Tibial nerve (tissue), 3 donors: Measurements from ENCODE around the gene CD83.

ENCODE experiments used
- POLR2A ChIP-seq, 2 donors: fragments of 450-650 bp; IDR thresholded peaks; one replicate each; pipeline ENCODE4 v1.6.1; 2017; ENCODE audit warnings: antibody characterized with exemption in 2 of 2, mild to moderate bottlenecking in 2 of 2, moderate library complexity in 2 of 2
- TF ChIP-seq, protein P1 (sequence below), 5 experiments: fragments of 200-600 bp in 3 of 5; fragments of 450-650 bp in 2 of 5; sonication (generic) in 3 of 5; IDR thresholded peaks; one replicate each; pipeline ENCODE4 v1.5.1; 2016 to 2019; ENCODE audit warnings: antibody characterized with exemption in 5 of 5, mild to moderate bottlenecking in 3 of 5, moderate library complexity in 2 of 5

DNA sequence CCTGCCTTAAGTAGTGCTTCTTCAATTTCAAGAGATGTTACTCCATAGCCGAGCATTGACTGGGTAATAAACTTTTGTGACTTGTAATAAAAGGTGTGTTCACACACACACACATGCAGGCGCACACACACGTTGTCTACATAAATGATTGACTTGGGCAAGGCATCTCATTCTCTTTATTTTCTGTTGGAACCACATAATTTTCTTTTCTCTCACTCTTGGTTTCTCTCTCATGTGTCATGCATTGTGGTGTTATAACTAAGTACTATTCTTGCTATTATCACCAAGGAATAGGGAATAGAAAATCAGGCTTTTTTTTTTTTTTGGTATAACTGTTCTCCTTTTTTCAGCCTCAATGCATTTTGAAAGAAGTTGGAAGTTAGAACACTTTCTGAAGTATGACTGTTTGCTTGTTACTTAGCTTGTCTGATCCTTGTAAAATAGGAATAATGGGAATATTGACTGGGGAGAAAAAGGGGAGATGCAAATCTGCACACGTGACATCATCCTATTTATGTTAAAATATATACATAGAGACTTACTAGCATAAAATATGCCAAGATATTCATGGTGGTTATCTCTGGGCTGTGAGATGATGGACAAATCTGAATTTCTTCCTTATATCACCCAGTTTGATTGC is 26.1 kb upstream of the CD83 start:
- no peak for TF ChIP-seq POLR2A (IDR thresholded peaks at IDR 0.05)
- TF ChIP-seq, protein P1, sequence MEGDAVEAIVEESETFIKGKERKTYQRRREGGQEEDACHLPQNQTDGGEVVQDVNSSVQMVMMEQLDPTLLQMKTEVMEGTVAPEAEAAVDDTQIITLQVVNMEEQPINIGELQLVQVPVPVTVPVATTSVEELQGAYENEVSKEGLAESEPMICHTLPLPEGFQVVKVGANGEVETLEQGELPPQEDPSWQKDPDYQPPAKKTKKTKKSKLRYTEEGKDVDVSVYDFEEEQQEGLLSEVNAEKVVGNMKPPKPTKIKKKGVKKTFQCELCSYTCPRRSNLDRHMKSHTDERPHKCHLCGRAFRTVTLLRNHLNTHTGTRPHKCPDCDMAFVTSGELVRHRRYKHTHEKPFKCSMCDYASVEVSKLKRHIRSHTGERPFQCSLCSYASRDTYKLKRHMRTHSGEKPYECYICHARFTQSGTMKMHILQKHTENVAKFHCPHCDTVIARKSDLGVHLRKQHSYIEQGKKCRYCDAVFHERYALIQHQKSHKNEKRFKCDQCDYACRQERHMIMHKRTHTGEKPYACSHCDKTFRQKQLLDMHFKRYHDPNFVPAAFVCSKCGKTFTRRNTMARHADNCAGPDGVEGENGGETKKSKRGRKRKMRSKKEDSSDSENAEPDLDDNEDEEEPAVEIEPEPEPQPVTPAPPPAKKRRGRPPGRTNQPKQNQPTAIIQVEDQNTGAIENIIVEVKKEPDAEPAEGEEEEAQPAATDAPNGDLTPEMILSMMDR (IDR thresholded peaks at IDR 0.05): no peak
